H1 (cell line): ENCODE results near the gene DAGLA. TPM values are rescaled to one million over a fixed set of nuclear protein-coding genes. Genes with fewer than 3 reads are reported as not detected.

Experiments
- CTCF ChIA-PET: fragments of 300-600 bp; sonication (Branson Sonifier 250); formaldehyde crosslinking; loops from one replicate; lab custom pipeline; 2021; ENCODE audit not compliant: partially characterized antibody; lab: Charles Lee
- POLR2A ChIA-PET: fragments of 300-600 bp; sonication (Branson Sonifier 250); formaldehyde crosslinking; loops from one replicate; lab custom pipeline; 2021; ENCODE audit warnings: inconsistent platforms; ENCODE audit not compliant: partially characterized antibody; lab: Charles Lee
- DNase-seq, 2 experiments: peaks; one replicate each; pipeline versions ENCODE4 v3.0.0 to v3.0.0-alpha.2; 2010 to 2022; ENCODE audit warnings: low spot score in 2 of 2, low read depth in 1 of 2, mixed read lengths in 1 of 2
- FAIRE-seq: peaks from 2 replicates; lab custom pipeline; 2011; peaks lifted over from hg19 to GRCh38; lab: Jason Lieb, UNC
- H2AFZ ChIP-seq: 2 replicates; pipeline ENCODE4 v1.8.1; 2012; ENCODE audit warnings: low read length, inconsistent platforms
- H2AK5ac ChIP-seq: 2 replicates; pipeline ENCODE4 v1.6.1; 2013; ENCODE audit warnings: low read depth, low read length
- H2BK120ac ChIP-seq: replicated peaks from 2 replicates; pipeline ENCODE3; 2013; ENCODE audit warnings: low read depth, low read length, inconsistent platforms
- H2BK12ac ChIP-seq: 2 replicates; pipeline ENCODE4 v1.6.1; 2013; ENCODE audit warnings: low read depth, low read length
- H2BK15ac ChIP-seq: 2 replicates; pipeline ENCODE4 v1.6.1; 2013; ENCODE audit warnings: low read length
- H2BK20ac ChIP-seq: 2 replicates; pipeline ENCODE4 v1.6.1; 2013; ENCODE audit warnings: low read length
- H2BK5ac ChIP-seq: 2 replicates; pipeline ENCODE4 v1.6.1; 2013; ENCODE audit warnings: low read depth, low read length
- H3K14ac ChIP-seq: 2 replicates; pipeline ENCODE4 v1.6.1; 2013; ENCODE audit warnings: inconsistent platforms; ENCODE audit not compliant: insufficient read length
- H3K18ac ChIP-seq: 2 replicates; pipeline ENCODE4 v1.6.1; 2013; ENCODE audit warnings: low read length; ENCODE audit errors: extremely low read depth
- H3K23ac ChIP-seq: 2 replicates; pipeline ENCODE4 v1.6.1; 2013; ENCODE audit warnings: inconsistent platforms; ENCODE audit not compliant: insufficient read length
- H3K23me2 ChIP-seq: 2 replicates; pipeline ENCODE4 v1.6.1; 2013; ENCODE audit warnings: low read depth, low read length
- H3K27ac ChIP-seq: 2 replicates; pipeline ENCODE4 v1.6.1; 2011; ENCODE audit warnings: low read depth, low read length, inconsistent platforms
- H3K27me3 ChIP-seq, 4 experiments: replicated peaks in 1 of 4; 1 replicate in 1 of 4; 2 replicates in 3 of 4; pipeline versions ENCODE4 v1.6.1 to v1.8.1; 2011 to 2013; ENCODE audit warnings: low read length in 3 of 4, mild to moderate bottlenecking in 3 of 4, inconsistent platforms in 2 of 4, mixed read lengths in 2 of 4, moderate library complexity in 1 of 4; ENCODE audit not compliant: control insufficient read depth in 3 of 4, insufficient read depth in 3 of 4; ENCODE audit errors: extremely low read depth in 1 of 4
- H3K36me3 ChIP-seq, 4 experiments: 2 replicates each; pipeline versions ENCODE4 v1.6.1 to v1.8.1; 2011 to 2013; ENCODE audit warnings: mild to moderate bottlenecking in 4 of 4, low read length in 3 of 4, moderate library complexity in 2 of 4, control low read depth in 1 of 4, inconsistent platforms in 1 of 4; ENCODE audit not compliant: insufficient read depth in 4 of 4, control insufficient read depth in 2 of 4
- H3K4ac ChIP-seq: replicated peaks from 2 replicates; pipeline ENCODE3; 2013; ENCODE audit warnings: low read length, low read depth, mixed read lengths, inconsistent platforms; ENCODE audit not compliant: insufficient read length
- H3K4me1 ChIP-seq, 4 experiments: replicated peaks in 1 of 4; 1 replicate in 1 of 4; 2 replicates in 3 of 4; pipeline versions ENCODE4 v1.6.1 to v1.8.1; 2011 to 2013; ENCODE audit warnings: low read length in 3 of 4, inconsistent platforms in 2 of 4, mixed read lengths in 1 of 4; ENCODE audit not compliant: insufficient read depth in 4 of 4, control insufficient read depth in 3 of 4
- H3K4me2 ChIP-seq, 2 experiments: 2 replicates each; pipeline versions ENCODE4 v1.6.1 to v1.8.1; 2011 to 2013; ENCODE audit warnings: low read depth in 2 of 2, low read length in 2 of 2, control low read depth in 1 of 2, inconsistent platforms in 1 of 2, mild to moderate bottlenecking in 1 of 2; ENCODE audit not compliant: insufficient read depth in 1 of 2
- H3K4me3 ChIP-seq, 4 experiments: fragments of 200-600, 300-600 bp in 1 of 4; sonication (generic), shearing (Covaris generic), sonication (Bioruptor Twin) in 1 of 4; 2 replicates each; pipeline versions ENCODE4 v1.5.1 to v1.8.1; 2011 to 2016; ENCODE audit warnings: low read length in 4 of 4, low read depth in 3 of 4, control low read depth in 2 of 4, inconsistent platforms in 2 of 4, mild to moderate bottlenecking in 2 of 4, mixed read lengths in 1 of 4, moderate library complexity in 1 of 4; ENCODE audit not compliant: insufficient read depth in 2 of 4; ENCODE audit errors: extremely low read depth in 1 of 4
- H3K56ac ChIP-seq: replicated peaks from 2 replicates; pipeline ENCODE3; 2013; ENCODE audit warnings: low read depth, mild to moderate bottlenecking, mixed read lengths, low read length, inconsistent platforms; ENCODE audit not compliant: insufficient read length
- H3K79me1 ChIP-seq: 2 replicates; pipeline ENCODE4 v1.6.1; 2013; ENCODE audit warnings: low read depth, low read length, control low read depth
- H3K79me2 ChIP-seq, 2 experiments: 2 replicates each; pipeline versions ENCODE4 v1.6.1 to v1.8.1; 2012 to 2013; ENCODE audit warnings: low read length in 2 of 2, mild to moderate bottlenecking in 2 of 2, inconsistent platforms in 1 of 2; ENCODE audit not compliant: insufficient read depth in 2 of 2, control insufficient read depth in 1 of 2
- H3K9ac ChIP-seq, 4 experiments: replicated peaks in 1 of 4; 1 replicate in 1 of 4; 2 replicates in 3 of 4; pipeline versions ENCODE4 v1.6.1 to v1.8.1; 2011 to 2013; ENCODE audit warnings: low read depth in 3 of 4, low read length in 3 of 4, control low read depth in 2 of 4, mild to moderate bottlenecking in 2 of 4, moderate library complexity in 2 of 4, inconsistent platforms in 1 of 4; ENCODE audit errors: extremely low read depth in 1 of 4
- H3K9me3 ChIP-seq, 2 experiments: 2 replicates each; pipeline versions ENCODE4 v1.6.1 to v1.8.1; 2012 to 2013; ENCODE audit warnings: mild to moderate bottlenecking in 2 of 2, moderate library complexity in 2 of 2, control low read depth in 1 of 2, inconsistent platforms in 1 of 2, low read depth in 1 of 2, low read length in 1 of 2, mixed read lengths in 1 of 2; ENCODE audit not compliant: insufficient read depth in 2 of 2
- H4K20me1 ChIP-seq, 2 experiments: replicated peaks in 1 of 2; 2 replicates each; pipeline versions ENCODE3 to v1.8.1; 2011 to 2013; ENCODE audit warnings: inconsistent platforms in 2 of 2, low read length in 2 of 2, mild to moderate bottlenecking in 1 of 2; ENCODE audit not compliant: insufficient read depth in 2 of 2, control insufficient read depth in 1 of 2
- H4K5ac ChIP-seq: 2 replicates; pipeline ENCODE4 v1.6.1; 2013; ENCODE audit warnings: low read length, low read depth, mixed read lengths, inconsistent platforms; ENCODE audit not compliant: insufficient read length
- H4K8ac ChIP-seq: 2 replicates; pipeline ENCODE4 v1.8.0; 2013; ENCODE audit warnings: mild to moderate bottlenecking, moderate library complexity, low read length, inconsistent platforms; ENCODE audit not compliant: insufficient read depth; ENCODE audit errors: extremely low read depth
- H4K91ac ChIP-seq: replicated peaks from 2 replicates; pipeline ENCODE3; 2013; ENCODE audit warnings: low read length, mixed read lengths, inconsistent platforms; ENCODE audit not compliant: insufficient read length
- PHF8 ChIP-seq: fragments of 200-600 bp; sonication (generic); conservative IDR thresholded peaks from 2 replicates; pipeline ENCODE4 v1.7.1; 2012; ENCODE audit warnings: low read depth, mild to moderate bottlenecking, inconsistent platforms, low read length, moderate library complexity
- POLR2A ChIP-seq, 2 experiments: IDR thresholded peaks; 1 replicate in 1 of 2; 2 replicates in 1 of 2; pipeline ENCODE4 v1.6.1; 2011; ENCODE audit warnings: low read depth in 2 of 2, low read length in 2 of 2, mild to moderate bottlenecking in 2 of 2; ENCODE audit errors: control extremely low read depth in 1 of 2
- SIN3A ChIP-seq, 2 experiments: IDR thresholded peaks in 1 of 2; conservative IDR thresholded peaks in 1 of 2; 2 replicates each; pipeline ENCODE4 v1.6.1; 2011 to 2012; ENCODE audit warnings: low read length in 2 of 2, improper control_type of control experiment in 1 of 2, low read depth in 1 of 2, mild to moderate bottlenecking in 1 of 2
- TBP ChIP-seq: IDR thresholded peaks from 2 replicates; pipeline ENCODE4 v1.6.1; 2011; ENCODE audit warnings: low read depth, low read length, improper control_type of control experiment
- TCF12 ChIP-seq: IDR thresholded peaks from 2 replicates; pipeline ENCODE4 v1.6.1; 2011; ENCODE audit warnings: low read depth, mild to moderate bottlenecking, low read length
- WGBS, 2 experiments: shearing (Covaris generic) in 1 of 2; methylation state at CpG; one replicate each; pipeline versions ENCODE4 v1.1.6 to v1.1.7; 2013 to 2015; ENCODE audit warnings: low lambda C conversion rate in 2 of 2, mixed read lengths in 2 of 2, inconsistent platforms in 1 of 2, low coverage in 1 of 2, missing lambda C conversion rate in 1 of 2; ENCODE audit not compliant: insufficient replicate concordance in 2 of 2, insufficient coverage in 1 of 2, insufficient read length in 1 of 2; ENCODE audit errors: extremely low coverage in 1 of 2, missing lambda C conversion rate in 1 of 2; 5-methylcytosine and 5-hydroxymethylcytosine counted together
- polyA plus RNA-seq, 7 experiments: library from polyadenylated mRNA; depleted of rRNA in 3 of 7; stranded (reverse) in 5 of 7; unstranded in 2 of 7; fragments of >200 nt in 5 of 7; fragments of 200-250 nt in 2 of 7; gene quantifications; 1 replicate in 5 of 7; 2 replicates in 1 of 7; 4 replicates in 1 of 7; pipeline versions ENCODE4 v1.2.1 to v1.2.3, GENCODE V29; 2011 to 2013; ENCODE audit warnings: missing spikeins in 2 of 7, mixed read lengths in 2 of 7
- total RNA-seq: library from RNA; stranded (reverse); fragmentation: NEBNext Ultra II Directional; extraction: Animal tissue kit (Norgen Biotek cat#: 25700); gene quantifications from 2 replicates; pipeline ENCODE4 v1.2.1, GENCODE V29; 2021
- TF ChIP-seq, protein P1 (sequence below): IDR thresholded peaks from 2 replicates; pipeline ENCODE4 v1.6.1; 2012; ENCODE audit warnings: inconsistent platforms

Gene DAGLA
- total and polyA plus RNA-seq, 2 of the 8 experiments (the other 6 are each of a cell fraction or from before 2014, with no cell fraction given): 3.6 to 6.6 TPM

GRCh38 chr11:61793083-61793828, 113.1 kb downstream of the DAGLA start:
- H4K5ac ChIP-seq: peak overlapping the region; percentile 68
- peak overlapping the region; percentile 100 for H2BK5ac ChIP-seq
- FAIRE-seq (no peak), DNase-seq (no peak)
- peak overlapping the region; percentile 100 for H3K27ac ChIP-seq
- 10% methylated on average over 26 of the region's 29 CpGs; no CpG with 5 or more reads in 1 of the 2 experiments for WGBS, 2 experiments
- H3K4me3 ChIP-seq: peak overlapping the region; percentile 86 to 99 (median 98)
- no peak overlapping the region for H2AFZ ChIP-seq
- H2BK12ac ChIP-seq: no peak overlapping the region
- H3K4me2 ChIP-seq: peak overlapping the region; percentile 68 to 93
- peak overlapping the region; percentile 52 for H4K91ac ChIP-seq
- peaks cover 2% of the 10 kb centered on the region; the same call in 1 of the 2 replicates for H3K23me2 ChIP-seq
- TF ChIP-seq, protein P1, sequence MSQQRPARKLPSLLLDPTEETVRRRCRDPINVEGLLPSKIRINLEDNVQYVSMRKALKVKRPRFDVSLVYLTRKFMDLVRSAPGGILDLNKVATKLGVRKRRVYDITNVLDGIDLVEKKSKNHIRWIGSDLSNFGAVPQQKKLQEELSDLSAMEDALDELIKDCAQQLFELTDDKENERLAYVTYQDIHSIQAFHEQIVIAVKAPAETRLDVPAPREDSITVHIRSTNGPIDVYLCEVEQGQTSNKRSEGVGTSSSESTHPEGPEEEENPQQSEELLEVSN: 0 out of 2 replicates have a peak, but pooled peaks have one; percentile 22
- TF ChIP-seq SIN3A (conservative IDR thresholded peaks at IDR 0.05 in 1 of 2, IDR thresholded peaks at IDR 0.05 in 1 of 2; ENCODE audit: low read depth in 1 of 2, low read length in 2 of 2) (no peak), POLR2A (IDR thresholded peaks at IDR 0.05; ENCODE audit: control extremely low read depth in 1 of 2, low read depth in 2 of 2, low read length in 2 of 2) (peak in 1 of 2 experiments; percentile 73; a peak in 2 of 3 replicates), TCF12 (no peak), TBP (no peak; the same call in 1 of the 2 replicates), PHF8 (peak; percentile 47; the same call in 1 of the 2 replicates)
- H3K18ac ChIP-seq: no peak overlapping the region
- no peak overlapping the region for H2BK20ac ChIP-seq
- H3K4me1 ChIP-seq: 0 out of 7 replicates have a peak, but pooled peaks cover 0 to 2% (median 0%) of the 10 kb centered on the region in 4 experiments
- POLR2A ChIA-PET: interaction anchor here (0.8 to 20.9 kb wide), 24 partner anchors 9 to 331 kb away, joined by 3 to 354 read pairs (median 7); partner anchors contain the start of genes FADS1, FADS2, FTH1 and MYRF
- no peaks in the 10 kb centered on the region; the same call in 1 of the 2 replicates for H3K79me1 ChIP-seq
- H3K9me3 ChIP-seq: no peaks in the 10 kb centered on the region
- peak overlapping the region; percentile 96 for H3K56ac ChIP-seq
- H4K8ac ChIP-seq: peak overlapping the region; percentile 98
- H3K4ac ChIP-seq: peak overlapping the region; percentile 57
- H3K14ac ChIP-seq: no peak overlapping the region
- 0 out of 2 replicates have a peak overlapping the region, but pooled peaks have one; percentile 41 for H2BK15ac ChIP-seq
- peaks cover 14 to 37% (median 30%) of the 10 kb centered on the region in 4 experiments; a peak in 7 of 8 replicates for H3K36me3 ChIP-seq
- no peak overlapping the region for H3K23ac ChIP-seq
- peak overlapping the region; percentile 90 to 100 (median 99) for H3K9ac ChIP-seq
- H3K27me3 ChIP-seq: no peaks in the 10 kb centered on the region
- H2AK5ac ChIP-seq: no peak overlapping the region; the same call in 1 of the 2 replicates
- H2BK120ac ChIP-seq: no peak overlapping the region
- H4K20me1 ChIP-seq: peaks cover 4 to 6% of the 10 kb centered on the region in 2 experiments
- peaks cover 8 to 58% of the 10 kb centered on the region in 2 experiments for H3K79me2 ChIP-seq
- CTCF ChIA-PET: interaction anchor here (0.6 to 10.5 kb wide), 9 partner anchors 13 to 664 kb away, joined by 3 to 168 read pairs (median 5); no protein-coding TSS in a partner anchor
